Measurements from ENCODE around the gene NUTF2. TPM values are rescaled to one million over a fixed set of nuclear protein-coding genes. Genes with fewer than 3 reads are reported as not detected.

Gene NUTF2
- polyA plus RNA-seq, 3 donors from 2014 or later: 115 to 157 (median 130) TPM

GRCh38 chr16:67885976-67886375 is 39.2 kb downstream of the NUTF2 start:
- Mint-ChIP-seq H3K4me3 (no peak overlapping the region), H3K36me3 (peaks cover 0 to 17% (median 10%) of the 10 kb centered on the region in 3 donors), H3K27me3 (ENCODE audit: low read depth in 3 of 3) (peaks cover 0 to 2% (median 0%) of the 10 kb centered on the region in 3 donors), H3K4me1 (no peaks in the 10 kb centered on the region), H3K27ac (no peak overlapping the region), H3K9me3 (no peaks in the 10 kb centered on the region)
- no peak for DNase-seq

GRCh38 chr16:67886387-67886786 is 39.7 kb downstream of the NUTF2 start:
- peaks cover 0 to 17% (median 10%) of the 10 kb centered on the region in 3 donors for H3K36me3 Mint-ChIP-seq
- no peak overlapping the region for H3K4me3 Mint-ChIP-seq
- H3K27ac Mint-ChIP-seq: no peak overlapping the region
- H3K4me1 Mint-ChIP-seq: no peaks in the 10 kb centered on the region
- H3K27me3 Mint-ChIP-seq (ENCODE audit: low read depth in 3 of 3): peaks cover 0 to 2% (median 0%) of the 10 kb centered on the region in 3 donors
- H3K9me3 Mint-ChIP-seq: no peaks in the 10 kb centered on the region
- no peak for DNase-seq

- no peak overlapping the region for H3K4me3 Mint-ChIP-seq
- no peaks in the 10 kb centered on the region for H3K27me3 Mint-ChIP-seq (ENCODE audit: low read depth in 3 of 3)
- H3K27ac Mint-ChIP-seq: no peak overlapping the region
- H3K36me3 Mint-ChIP-seq: peaks cover 0 to 6% (median 5%) of the 10 kb centered on the region in 3 donors
- no peaks in the 10 kb centered on the region for H3K9me3 Mint-ChIP-seq
- no peak for DNase-seq
- H3K4me1 Mint-ChIP-seq: peaks cover 7 to 10% of the 10 kb centered on the region in 2 donors
These were observed 41.6 kb downstream of the NUTF2 start for GRCh38 chr16:67888331-67888730.

GRCh38 chr16:67892375-67892774 is 45.6 kb downstream of the NUTF2 start:
- peaks cover 0 to 2% (median 0%) of the 10 kb centered on the region in 3 donors for H3K27me3 Mint-ChIP-seq (ENCODE audit: low read depth in 3 of 3)
- peak overlapping the region; percentile 89 to 96 (median 93) for H3K4me3 Mint-ChIP-seq

GRCh38 chr16:67892899-67893742 is 46.4 kb downstream of the NUTF2 start, which contains the start of gene PSKH1:
TSS of gene PSKH1 (plus strand) at chr16:67893254. CDS start at chr16:67908750, 15,496 bp downstream.
- Mint-ChIP-seq H3K4me3 (peak within 1 kb of the TSS; percentile 89 to 96 (median 93)), H3K9me3 (no peaks in the 10 kb centered on the region), H3K27ac (peak within 1 kb of the TSS; percentile 93 to 98 (median 95)), H3K4me1 (peaks cover 38% of the 10 kb centered on the region in 2 donors), H3K27me3 (ENCODE audit: low read depth in 3 of 3) (peaks cover 0 to 2% (median 0%) of the 10 kb centered on the region in 3 donors), H3K36me3 (no peaks in the 10 kb centered on the region)
- peak; percentile 87 to 91 (median 91) for DNase-seq

More at GRCh38 chr16:67892375-67892774, 45.6 kb downstream of the NUTF2 start:
- no peak for DNase-seq
- Mint-ChIP-seq H3K4me1 (peaks cover 37% of the 10 kb centered on the region in 2 donors), H3K36me3 (no peaks in the 10 kb centered on the region), H3K27ac (peak overlapping the region; percentile 93 to 96 (median 94)), H3K9me3 (no peaks in the 10 kb centered on the region)

- H3K4me3 Mint-ChIP-seq: peak overlapping the region; percentile 89 to 95 (median 93)
- DNase-seq: no peak
- H3K36me3 Mint-ChIP-seq: no peaks in the 10 kb centered on the region
- peaks cover 38 to 40% of the 10 kb centered on the region in 2 donors for H3K4me1 Mint-ChIP-seq
- H3K9me3 Mint-ChIP-seq: no peaks in the 10 kb centered on the region
- peak overlapping the region; percentile 93 to 98 (median 95) for H3K27ac Mint-ChIP-seq
- H3K27me3 Mint-ChIP-seq (ENCODE audit: low read depth in 3 of 3): peaks cover 0 to 2% (median 0%) of the 10 kb centered on the region in 3 donors
These were observed 47.1 kb downstream of the NUTF2 start for GRCh38 chr16:67893743-67894399.

- no peaks in the 10 kb centered on the region for H3K36me3 Mint-ChIP-seq
- peak overlapping the region in 3 of 6 donors; percentile 9 to 43 (median 38) for H3K27ac Mint-ChIP-seq
- DNase-seq: no peak
- no peaks in the 10 kb centered on the region for H3K9me3 Mint-ChIP-seq
- H3K27me3 Mint-ChIP-seq (ENCODE audit: low read depth in 3 of 3): peaks cover 0 to 2% (median 0%) of the 10 kb centered on the region in 3 donors
- no peak overlapping the region for H3K4me3 Mint-ChIP-seq
- peaks cover 38 to 48% of the 10 kb centered on the region in 2 donors for H3K4me1 Mint-ChIP-seq
These were observed 50.5 kb downstream of the NUTF2 start for GRCh38 chr16:67897231-67897630.

GRCh38 chr16:67901734-67902133 is 55.0 kb downstream of the NUTF2 start:
- DNase-seq: no peak
- Mint-ChIP-seq H3K4me1 (peaks cover 14 to 17% of the 10 kb centered on the region in 2 donors), H3K4me3 (no peak overlapping the region), H3K9me3 (no peaks in the 10 kb centered on the region), H3K27ac (no peak overlapping the region), H3K27me3 (ENCODE audit: low read depth in 3 of 3) (no peaks in the 10 kb centered on the region), H3K36me3 (peaks cover 0 to 8% (median 4%) of the 10 kb centered on the region in 3 donors)

- no peak for DNase-seq
- Mint-ChIP-seq H3K27ac (peak overlapping the region in 1 of 6 donors; percentile 35), H3K36me3 (peaks cover 0 to 8% (median 4%) of the 10 kb centered on the region in 3 donors), H3K4me3 (no peak overlapping the region), H3K27me3 (ENCODE audit: low read depth in 3 of 3) (no peaks in the 10 kb centered on the region), H3K4me1 (peaks cover 5 to 10% of the 10 kb centered on the region in 2 donors), H3K9me3 (no peaks in the 10 kb centered on the region)
These were observed 56.1 kb downstream of the NUTF2 start for GRCh38 chr16:67902831-67903230.

GRCh38 chr16:67907397-67908180 is 60.9 kb downstream of the NUTF2 start:
- no peak for DNase-seq
- Mint-ChIP-seq H3K4me3 (no peak overlapping the region), H3K4me1 (peaks cover 2 to 5% of the 10 kb centered on the region in 2 donors), H3K27ac (no peak overlapping the region), H3K36me3 (peaks cover 0 to 8% (median 8%) of the 10 kb centered on the region in 3 donors), H3K9me3 (no peaks in the 10 kb centered on the region), H3K27me3 (ENCODE audit: low read depth in 3 of 3) (no peaks in the 10 kb centered on the region)

GRCh38 chr16:67909056-67909742 is 62.5 kb downstream of the NUTF2 start:
- Mint-ChIP-seq H3K4me3 (no peak overlapping the region), H3K36me3 (peaks cover 0 to 8% (median 7%) of the 10 kb centered on the region in 3 donors), H3K4me1 (peaks cover 0 to 2% of the 10 kb centered on the region in 2 donors), H3K9me3 (no peaks in the 10 kb centered on the region), H3K27me3 (ENCODE audit: low read depth in 3 of 3) (no peaks in the 10 kb centered on the region), H3K27ac (no peak overlapping the region)
- no peak for DNase-seq

GRCh38 chr16:67910158-67910557 is 63.4 kb downstream of the NUTF2 start:
- Mint-ChIP-seq H3K36me3 (peaks cover 0 to 5% (median 5%) of the 10 kb centered on the region in 3 donors), H3K27me3 (ENCODE audit: low read depth in 3 of 3) (no peaks in the 10 kb centered on the region), H3K27ac (no peak overlapping the region), H3K4me1 (peaks cover 0 to 2% of the 10 kb centered on the region in 2 donors), H3K9me3 (no peaks in the 10 kb centered on the region), H3K4me3 (no peak overlapping the region)
- no peak for DNase-seq
